IPS-15b (cell line): Measurements from ENCODE around the gene GAS7.

Experiments
- H3K27me3 ChIP-seq: one replicate; pipeline ENCODE4 v1.6.1; 2013; ENCODE audit warnings: low read length; ENCODE audit not compliant: control insufficient read depth, insufficient read depth
- H3K36me3 ChIP-seq: one replicate; pipeline ENCODE4 v1.6.1; 2013; ENCODE audit warnings: low read length; ENCODE audit not compliant: control insufficient read depth, insufficient read depth
- H3K4me1 ChIP-seq: one replicate; pipeline ENCODE4 v1.6.1; 2013; ENCODE audit warnings: mild to moderate bottlenecking, low read length; ENCODE audit not compliant: control insufficient read depth, insufficient read depth
- H3K4me3 ChIP-seq: one replicate; pipeline ENCODE4 v1.5.1; 2013; ENCODE audit warnings: low read depth, low read length
- H3K9ac ChIP-seq: one replicate; pipeline ENCODE4 v1.6.1; 2013; ENCODE audit warnings: low read depth, mild to moderate bottlenecking, low read length
- H3K9me3 ChIP-seq: one replicate; pipeline ENCODE4 v1.6.1; 2013; ENCODE audit warnings: mild to moderate bottlenecking, low read length; ENCODE audit not compliant: control insufficient read depth, insufficient read depth

Gene GAS7

DNA sequence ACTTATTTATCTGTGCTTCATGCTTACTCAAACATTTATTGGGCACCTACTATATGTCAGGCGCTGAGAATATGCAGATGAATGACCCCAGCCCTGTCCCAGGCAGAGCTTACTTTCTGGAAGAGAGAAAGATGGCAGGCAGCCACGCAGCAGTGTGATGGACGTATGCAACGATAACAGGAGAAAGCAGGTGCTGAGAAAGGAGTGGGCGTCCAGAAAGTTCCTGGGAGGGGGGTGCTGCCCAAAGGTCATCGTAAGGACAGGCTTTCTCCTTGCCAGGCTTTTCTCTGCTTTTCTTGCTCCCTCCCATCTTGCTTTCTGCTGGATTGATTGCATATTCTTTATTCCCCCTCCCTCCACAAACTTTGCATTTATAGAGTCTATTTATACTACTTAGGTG lies 124.5 kb downstream of the GAS7 start:
- Histone ChIP-seq H3K36me3 (no peaks in the 10 kb centered on the region), H3K4me1 (peaks cover 3% of the 10 kb centered on the region), H3K9ac (no peak overlapping the region), H3K4me3 (no peak overlapping the region), H3K27me3 (no peaks in the 10 kb centered on the region), H3K9me3 (no peaks in the 10 kb centered on the region)

DNA sequence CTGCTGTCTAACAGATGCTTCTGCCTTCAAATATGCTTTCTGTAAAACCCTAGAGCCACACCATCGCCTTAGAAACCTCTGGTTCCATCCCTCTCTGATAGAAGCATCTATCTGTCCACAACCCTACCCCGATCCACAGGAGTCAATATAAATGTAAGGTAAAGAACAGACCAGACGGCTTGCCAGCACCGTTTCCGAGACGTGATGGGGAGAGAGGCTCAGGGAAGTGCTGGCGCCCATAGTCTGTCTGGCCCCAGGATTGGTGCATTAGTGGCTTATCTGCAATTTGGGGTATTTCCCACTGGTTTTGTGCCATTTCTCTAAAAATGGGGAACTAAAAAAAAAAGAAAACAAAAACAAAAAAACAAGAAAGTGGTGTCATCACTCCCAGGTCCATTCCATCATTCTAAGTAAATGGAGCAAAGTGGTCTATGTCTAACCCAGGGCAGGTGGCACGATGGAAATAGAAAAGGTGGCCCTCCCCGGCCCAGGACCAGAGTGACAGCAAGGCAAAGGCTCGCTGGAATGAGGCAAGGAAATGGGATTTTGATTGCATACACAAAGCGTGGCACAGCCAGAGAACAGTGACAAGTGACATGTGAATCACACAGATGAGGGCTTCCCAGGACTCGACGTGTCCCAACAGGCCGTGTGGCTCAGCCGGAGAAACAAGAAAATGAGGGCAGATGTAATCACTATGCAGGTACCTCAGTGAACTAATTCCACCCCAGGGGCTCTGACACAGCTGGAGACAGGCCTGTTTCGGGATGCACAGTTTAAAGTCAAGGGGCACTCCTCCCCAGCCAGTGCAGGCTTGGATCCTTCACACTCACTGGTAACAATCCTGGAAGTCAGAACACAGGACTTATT lies 125.6 kb downstream of the GAS7 start:
- no peaks in the 10 kb centered on the region for H3K9me3 ChIP-seq
- no peak overlapping the region for H3K9ac ChIP-seq
- no peak overlapping the region for H3K4me3 ChIP-seq
- no peaks in the 10 kb centered on the region for H3K36me3 ChIP-seq
- peaks cover 3% of the 10 kb centered on the region for H3K4me1 ChIP-seq
- H3K27me3 ChIP-seq, result no peaks in the 10 kb centered on the region

DNA sequence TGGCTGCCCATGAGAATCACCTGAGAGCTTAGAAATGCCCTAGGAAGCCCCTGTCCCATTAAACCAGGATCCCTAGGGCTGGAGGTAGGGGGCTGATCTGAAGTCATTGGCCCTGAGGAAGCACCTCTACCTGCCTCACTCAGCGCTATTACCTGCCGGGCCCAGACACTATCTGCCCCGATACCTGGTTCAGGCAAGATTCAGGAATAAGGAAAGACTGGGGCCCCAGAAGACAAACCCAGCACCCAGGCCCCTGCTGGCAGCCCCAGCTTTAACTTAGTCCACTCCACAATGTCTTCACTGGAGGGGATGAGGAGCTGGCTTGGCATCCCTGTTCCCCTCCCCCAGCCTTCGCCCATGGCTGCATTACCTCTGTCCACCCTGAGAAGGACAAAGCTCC lies 126.3 kb downstream of the GAS7 start:
- no peaks in the 10 kb centered on the region for H3K9me3 ChIP-seq
- H3K9ac ChIP-seq, result no peak overlapping the region
- no peaks in the 10 kb centered on the region for H3K36me3 ChIP-seq
- peaks cover 3% of the 10 kb centered on the region for H3K4me1 ChIP-seq
- H3K4me3 ChIP-seq, result no peak overlapping the region
- no peaks in the 10 kb centered on the region for H3K27me3 ChIP-seq

DNA sequence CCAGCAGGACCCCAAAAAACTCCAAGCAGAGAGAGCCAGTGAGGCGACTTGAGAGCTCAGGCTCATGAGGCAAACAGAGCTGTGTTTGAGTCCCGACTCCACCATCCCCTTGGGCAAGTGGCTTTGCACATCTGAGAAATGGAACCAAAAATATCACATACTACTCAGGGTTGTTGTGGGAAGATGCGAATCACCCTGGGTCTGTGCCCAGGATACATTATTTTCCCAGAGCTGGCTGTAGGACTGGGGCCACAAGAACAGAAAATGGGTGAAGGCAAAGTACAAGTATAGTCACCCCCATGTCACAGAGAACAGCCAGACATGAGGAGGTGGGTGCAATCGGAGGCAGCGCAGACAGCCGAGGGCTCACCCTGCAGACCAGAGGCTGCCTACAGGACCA lies 127.3 kb downstream of the GAS7 start:
- peaks cover 3% of the 10 kb centered on the region for H3K4me1 ChIP-seq
- no peaks in the 10 kb centered on the region for H3K36me3 ChIP-seq
- no peak overlapping the region for H3K4me3 ChIP-seq
- H3K9me3 ChIP-seq, result no peaks in the 10 kb centered on the region
- no peaks in the 10 kb centered on the region for H3K27me3 ChIP-seq
- H3K9ac ChIP-seq, result no peak overlapping the region

DNA sequence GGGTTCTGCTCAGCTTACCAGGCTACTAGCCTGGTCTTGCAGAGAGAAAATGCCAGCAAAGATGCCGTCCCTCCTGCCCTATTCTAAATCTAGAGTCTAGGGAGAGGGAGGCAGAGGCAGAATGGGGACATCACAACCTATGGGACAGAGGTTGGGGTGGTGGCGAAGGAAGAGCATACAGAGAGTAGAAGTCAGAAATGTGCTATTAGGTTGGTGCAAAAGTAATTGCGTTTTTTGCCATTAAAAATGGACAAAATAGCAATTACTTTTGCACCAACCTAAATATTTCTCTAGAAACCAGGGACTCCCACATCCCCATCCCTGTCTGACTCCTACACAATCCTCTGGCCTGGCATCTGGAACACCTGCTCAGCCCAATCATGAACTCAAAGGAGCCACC lies 127.7 kb downstream of the GAS7 start:
- H3K9me3 ChIP-seq, result no peaks in the 10 kb centered on the region

DNA sequence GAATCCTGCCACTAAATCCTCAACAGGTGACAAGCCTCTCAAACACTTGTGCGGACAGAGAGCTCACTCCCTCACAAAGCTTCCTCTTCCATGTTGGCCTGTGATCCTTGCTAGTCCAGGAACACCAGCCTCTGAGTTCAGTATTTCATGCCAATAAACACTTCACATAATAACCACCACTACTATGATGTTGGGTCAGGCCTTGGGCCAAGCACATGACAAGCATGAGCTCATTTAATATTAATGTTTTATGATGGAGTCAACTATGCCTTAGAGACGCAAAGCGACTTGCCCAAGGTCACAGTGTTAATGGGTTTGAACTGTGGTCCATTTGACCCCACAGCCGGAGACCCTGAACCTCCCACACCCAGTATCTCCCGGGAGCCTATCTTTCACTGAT lies 129.1 kb downstream of the GAS7 start:
- H3K4me3 ChIP-seq, result no peak overlapping the region
- no peak overlapping the region for H3K9ac ChIP-seq
- H3K9me3 ChIP-seq, result no peaks in the 10 kb centered on the region
- H3K36me3 ChIP-seq, result no peaks in the 10 kb centered on the region
- H3K4me1 ChIP-seq, result peaks cover 3% of the 10 kb centered on the region
- no peaks in the 10 kb centered on the region for H3K27me3 ChIP-seq

More for the DNA sequence above, 127.7 kb downstream of the GAS7 start:
- Histone ChIP-seq H3K36me3 (no peaks in the 10 kb centered on the region), H3K9ac (no peak overlapping the region), H3K27me3 (no peaks in the 10 kb centered on the region), H3K4me3 (no peak overlapping the region), H3K4me1 (peaks cover 3% of the 10 kb centered on the region)

DNA sequence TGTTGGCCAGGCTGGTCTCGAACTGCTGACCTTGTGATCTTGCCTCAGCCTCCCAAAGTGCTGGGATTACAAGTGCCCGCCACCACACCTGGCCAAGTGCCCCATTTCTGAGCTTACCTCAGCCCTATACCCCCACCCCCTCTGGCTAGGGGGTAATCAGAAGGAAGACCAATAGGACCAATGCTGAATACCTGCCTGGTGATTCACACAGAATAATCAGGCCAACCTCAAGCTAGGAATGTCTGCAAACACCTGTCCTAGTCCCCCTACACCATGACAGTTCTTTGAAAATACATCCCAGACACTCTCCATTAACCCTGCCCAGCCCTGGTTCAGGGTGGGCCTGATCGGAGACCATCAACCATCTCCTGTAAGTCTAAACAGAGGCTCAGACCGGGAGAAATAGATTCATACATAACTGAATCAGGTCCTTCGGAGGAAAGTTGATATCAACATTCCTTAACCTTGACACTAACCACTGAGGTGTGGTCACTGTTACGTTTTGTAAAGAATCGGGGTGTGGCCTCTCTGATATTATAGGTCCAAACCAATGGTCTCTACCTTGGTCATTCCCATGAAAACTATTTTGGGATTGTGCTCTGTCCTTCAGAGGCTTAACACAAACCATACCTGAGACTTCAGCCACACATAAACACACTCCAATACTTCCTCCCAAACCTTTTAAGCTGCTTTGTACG lies 130.8 kb downstream of the GAS7 start:
- Histone ChIP-seq H3K27me3 (no peaks in the 10 kb centered on the region), H3K4me3 (no peak overlapping the region)

DNA sequence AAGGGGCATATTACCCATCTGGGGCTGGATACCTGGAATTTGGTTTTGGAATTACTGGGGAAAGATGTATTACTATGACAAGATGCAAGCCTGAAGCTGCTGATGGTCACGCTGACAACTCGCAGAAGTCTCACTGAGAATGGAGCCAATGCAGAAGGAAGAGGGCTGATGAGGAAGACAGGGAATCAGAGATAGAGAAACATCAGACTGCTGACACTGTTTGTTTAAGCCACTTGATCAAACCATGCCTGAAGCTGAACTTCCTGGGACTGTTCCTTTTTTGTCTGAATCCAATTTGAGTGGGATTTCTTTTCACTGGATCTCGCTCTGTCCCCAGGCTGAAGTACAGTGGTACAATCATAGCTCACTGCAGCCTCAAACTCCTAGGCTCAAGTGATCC lies 133.9 kb downstream of the GAS7 start:
- H3K4me1 ChIP-seq, result no peaks in the 10 kb centered on the region
- H3K9ac ChIP-seq, result no peak overlapping the region
- no peaks in the 10 kb centered on the region for H3K36me3 ChIP-seq
- no peak overlapping the region for H3K4me3 ChIP-seq
- no peaks in the 10 kb centered on the region for H3K9me3 ChIP-seq
- H3K27me3 ChIP-seq, result no peaks in the 10 kb centered on the region

More for the DNA sequence above, 130.8 kb downstream of the GAS7 start:
- Histone ChIP-seq H3K36me3 (no peaks in the 10 kb centered on the region), H3K4me1 (no peaks in the 10 kb centered on the region), H3K9ac (no peak overlapping the region), H3K9me3 (no peaks in the 10 kb centered on the region)

DNA sequence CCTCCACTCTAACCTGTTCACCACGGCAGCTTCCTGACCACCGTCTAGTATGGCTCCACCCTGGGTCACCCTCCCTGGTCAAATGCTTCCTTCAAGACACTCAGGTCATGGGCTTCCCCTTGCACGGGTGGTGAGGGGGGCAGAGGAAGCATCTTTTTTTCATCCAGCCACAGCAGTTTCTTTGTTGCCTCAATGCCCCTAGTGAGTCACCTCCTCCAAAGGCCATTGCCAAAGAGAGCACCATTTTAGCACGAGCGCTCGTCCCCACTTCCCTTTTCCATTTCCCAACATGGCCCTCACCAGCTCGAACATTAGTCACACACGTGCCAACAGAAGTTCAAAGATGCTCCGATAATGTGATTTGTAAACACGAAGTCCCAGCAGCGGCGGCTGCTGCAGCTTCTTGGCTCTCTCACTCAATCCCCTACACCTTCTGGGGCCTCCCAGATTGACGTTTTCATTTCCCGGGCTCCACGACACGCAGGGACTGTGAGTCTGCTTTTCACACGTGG lies 134.6 kb downstream of the GAS7 start:
- Histone ChIP-seq H3K4me1 (no peaks in the 10 kb centered on the region), H3K9me3 (no peaks in the 10 kb centered on the region), H3K27me3 (no peaks in the 10 kb centered on the region), H3K36me3 (no peaks in the 10 kb centered on the region), H3K4me3 (no peak overlapping the region), H3K9ac (no peak overlapping the region)

DNA sequence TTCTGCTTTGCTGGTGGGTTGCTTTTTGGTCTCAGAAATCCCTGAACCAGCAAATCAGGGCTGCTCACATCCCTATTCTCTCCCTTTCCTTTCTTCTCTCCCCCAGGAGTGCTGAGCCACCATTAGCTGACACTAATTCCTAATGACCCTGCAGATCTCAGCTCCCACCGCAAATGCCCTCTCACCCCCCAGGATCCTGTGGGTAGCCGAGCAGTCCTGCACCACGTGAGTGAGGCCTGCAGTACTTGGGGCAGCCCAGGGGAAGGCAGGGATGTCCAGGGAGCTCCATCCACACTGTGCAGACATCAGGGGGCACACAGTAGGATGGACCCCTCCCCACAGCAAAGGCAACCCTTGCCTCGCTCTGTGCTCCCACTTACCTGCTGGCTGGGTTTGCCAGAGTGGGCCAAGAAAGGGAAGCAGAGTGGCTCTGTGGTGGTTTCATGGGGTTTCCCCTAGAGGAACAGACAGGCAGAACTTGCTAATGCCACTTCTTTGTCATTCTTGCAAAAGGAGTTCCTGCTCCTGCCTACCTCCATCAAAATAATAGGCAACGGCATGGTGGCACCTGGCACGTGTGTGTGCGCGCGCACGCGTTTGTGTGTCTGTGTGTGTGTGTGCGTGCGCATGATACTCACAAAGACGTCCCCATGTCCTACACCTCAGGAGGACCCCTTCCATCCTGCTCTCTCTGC lies 135.6 kb downstream of the GAS7 start:
- Histone ChIP-seq H3K9me3 (no peaks in the 10 kb centered on the region), H3K27me3 (no peaks in the 10 kb centered on the region), H3K4me1 (no peaks in the 10 kb centered on the region), H3K4me3 (no peak overlapping the region), H3K36me3 (no peaks in the 10 kb centered on the region), H3K9ac (no peak overlapping the region)

DNA sequence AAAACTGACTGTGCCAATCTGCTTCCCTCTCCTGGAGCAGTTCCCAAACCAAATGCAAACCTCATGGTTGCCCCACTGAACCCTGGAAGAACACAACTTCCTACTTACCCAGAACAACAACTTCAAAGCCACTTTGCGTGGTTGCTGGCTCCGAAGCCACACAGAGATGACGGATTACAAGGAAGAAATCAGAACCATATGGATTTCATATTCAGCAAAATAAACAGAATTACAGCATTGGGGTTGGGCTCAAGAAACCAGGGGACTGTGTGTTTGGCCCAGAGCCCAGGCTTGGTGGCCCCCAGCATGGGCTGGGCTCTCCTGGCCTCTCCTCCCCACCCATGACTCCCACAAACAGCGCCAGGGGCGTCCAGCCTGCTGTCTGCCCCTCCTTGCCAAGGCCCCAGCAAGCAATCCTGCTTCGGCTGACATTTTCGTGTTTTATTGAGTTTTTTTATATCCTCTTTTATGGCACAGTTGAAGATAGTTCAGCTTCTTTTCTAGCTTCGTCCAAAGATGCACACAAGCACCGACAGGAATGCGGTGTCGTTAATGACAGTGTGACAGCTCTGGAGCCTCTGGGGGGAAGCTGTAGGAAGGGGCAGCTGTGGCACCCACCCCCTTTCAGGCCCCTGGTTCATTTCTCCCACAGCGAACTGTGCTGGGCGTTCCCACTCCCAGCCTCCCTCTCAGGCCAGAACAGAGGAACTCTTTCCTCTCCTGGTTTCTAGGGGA lies 137.1 kb downstream of the GAS7 start:
- H3K4me3 ChIP-seq, result no peak overlapping the region
- H3K27me3 ChIP-seq, result no peaks in the 10 kb centered on the region
- no peaks in the 10 kb centered on the region for H3K36me3 ChIP-seq
- no peak overlapping the region for H3K9ac ChIP-seq
- H3K9me3 ChIP-seq, result no peaks in the 10 kb centered on the region
- H3K4me1 ChIP-seq, result no peaks in the 10 kb centered on the region
